NCI-H345 treated with DMSO at 0.1 percent for 48 hours (cell line): Measurements from ENCODE around the gene HCN4.

ENCODE experiments used
- DNase-seq: peaks from one replicate; lab custom pipeline; 2025; ENCODE audit not compliant: unreplicated experiment; lab: John Stamatoyannopoulos, UW

The HCN4 gene

GRCh38 chr15:73346735-73347312, 21.9 kb downstream of the HCN4 start:
- DNase-seq = no peak

DNA sequence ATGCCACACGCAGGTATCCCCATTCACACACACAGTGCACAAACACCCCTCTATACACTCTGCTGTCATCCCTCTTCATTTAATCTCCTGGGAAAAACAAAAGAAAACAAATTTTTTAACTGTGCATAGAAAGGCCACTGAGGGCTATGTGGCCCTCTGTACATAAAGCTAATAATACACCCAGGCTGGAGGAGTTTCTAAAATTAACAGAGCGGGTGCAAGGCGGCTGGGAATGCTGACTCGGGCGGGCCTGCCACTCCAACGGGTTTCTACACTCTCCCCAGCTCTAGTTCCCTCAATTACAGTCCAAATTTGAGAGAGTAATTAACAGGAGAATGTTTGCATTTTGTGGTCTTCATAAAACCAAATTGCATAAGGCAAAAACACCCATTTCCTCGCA, 23.1 kb downstream of the HCN4 start:
- DNase-seq = peak; percentile 93

- no peak for DNase-seq
Observed at GRCh38 chr15:73344056-73344455, 24.7 kb downstream of the HCN4 start.

GRCh38 chr15:73341886-73342600, 26.7 kb downstream of the HCN4 start:
- peak; percentile 35 for DNase-seq

- no peak for DNase-seq
Observed at GRCh38 chr15:73340502-73341192, 28.1 kb downstream of the HCN4 start.

DNA sequence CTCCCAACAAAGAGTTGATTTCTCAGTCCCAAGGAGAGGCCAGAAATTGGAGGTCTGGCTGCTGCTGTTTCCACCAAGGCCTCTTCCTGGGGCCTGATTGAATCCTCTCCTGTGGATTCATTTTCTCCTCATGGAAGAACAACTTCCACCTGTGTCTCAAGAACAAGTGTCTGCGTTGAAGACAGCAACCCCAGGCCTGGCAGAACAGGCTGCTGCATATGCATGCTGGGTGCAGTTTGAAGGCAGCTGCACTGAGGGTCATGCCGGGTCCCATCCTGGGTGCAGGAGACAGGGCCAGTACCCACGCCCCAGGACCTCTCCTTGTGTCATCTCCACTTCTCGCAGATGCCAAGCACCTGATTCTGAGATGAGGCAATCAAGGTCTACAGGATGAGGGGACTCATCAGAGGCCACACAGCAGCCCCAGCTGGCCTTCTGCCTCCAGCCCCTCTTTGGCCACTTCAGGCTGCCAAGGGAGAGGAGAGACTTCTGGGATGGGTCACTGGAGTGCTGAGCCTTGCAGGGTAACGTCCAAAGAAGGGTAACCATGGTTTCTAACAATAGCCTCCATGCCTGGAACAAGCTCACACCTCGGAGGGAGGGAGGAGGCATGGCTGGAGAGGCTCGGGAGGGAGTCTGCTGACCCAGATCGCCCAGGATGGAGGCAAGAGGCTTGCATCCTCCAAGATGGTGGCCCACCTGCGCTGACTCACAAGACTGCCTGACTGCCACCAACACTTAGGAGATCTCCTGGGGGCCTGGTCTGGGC, 30.0 kb downstream of the HCN4 start:
- no peak for DNase-seq

DNA sequence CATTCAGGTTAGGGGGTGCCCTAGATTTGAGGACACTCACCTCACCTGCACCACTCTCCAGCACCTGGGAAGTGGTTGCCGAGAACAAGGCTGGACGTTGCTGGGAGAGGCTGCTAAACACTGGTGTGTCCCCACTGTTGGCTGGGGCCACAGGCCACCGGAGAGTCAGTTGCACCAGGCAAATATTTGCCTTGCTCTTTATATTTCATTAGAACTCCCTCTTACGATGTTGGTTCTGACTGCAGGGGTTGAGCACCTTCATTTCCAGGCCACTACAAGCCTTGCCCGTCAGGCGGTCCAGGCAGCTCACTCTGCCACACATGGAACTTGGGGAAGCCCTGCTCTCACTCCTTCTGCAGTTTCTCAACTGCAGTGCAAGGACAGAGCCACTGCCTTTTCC, 30.7 kb downstream of the HCN4 start:
- no peak for DNase-seq

DNA sequence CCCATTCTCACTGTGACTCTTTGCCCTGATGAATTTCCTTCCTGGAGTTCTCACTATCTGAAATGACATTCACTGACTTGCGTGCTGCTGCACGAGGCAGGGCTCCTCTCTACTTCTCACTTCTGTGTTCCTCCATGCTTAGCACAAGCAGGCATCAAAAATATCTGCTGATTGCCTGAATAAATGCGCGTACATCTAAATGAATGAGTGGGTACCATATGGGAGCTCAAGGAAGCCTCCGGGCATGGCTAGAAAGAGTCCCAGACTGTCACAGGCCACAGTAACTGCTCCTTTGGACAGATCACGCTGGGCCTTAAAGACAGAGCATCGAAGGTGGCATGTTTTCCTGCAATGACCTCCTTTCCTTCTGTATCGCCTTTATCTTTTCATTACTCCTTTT, 31.6 kb downstream of the HCN4 start:
- no peak for DNase-seq

GRCh38 chr15:73336756-73337155, 32.0 kb downstream of the HCN4 start:
- DNase-seq = no peak

DNA sequence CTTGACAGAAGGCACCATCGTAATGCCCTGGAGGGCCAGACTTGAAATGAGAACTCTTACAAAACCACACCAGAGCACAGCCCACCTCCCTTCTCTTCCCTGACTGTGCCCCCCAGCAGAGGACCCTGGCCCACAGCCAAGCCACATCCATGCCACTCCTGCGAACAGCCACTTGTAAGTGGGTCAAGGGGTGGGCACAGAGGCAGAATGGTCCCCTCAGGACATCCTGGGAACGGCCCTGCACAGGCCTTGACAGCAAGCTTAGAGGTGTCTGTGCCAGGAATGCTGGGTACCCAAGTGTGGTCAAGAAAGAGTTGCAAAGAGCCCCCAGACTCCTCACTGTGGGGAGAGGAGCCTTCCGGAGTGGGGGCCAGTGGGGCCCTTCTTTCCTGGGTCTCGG, 33.3 kb downstream of the HCN4 start:
- no peak for DNase-seq

- DNase-seq = no peak
Observed at GRCh38 chr15:73335026-73335425, 33.7 kb downstream of the HCN4 start.

DNA sequence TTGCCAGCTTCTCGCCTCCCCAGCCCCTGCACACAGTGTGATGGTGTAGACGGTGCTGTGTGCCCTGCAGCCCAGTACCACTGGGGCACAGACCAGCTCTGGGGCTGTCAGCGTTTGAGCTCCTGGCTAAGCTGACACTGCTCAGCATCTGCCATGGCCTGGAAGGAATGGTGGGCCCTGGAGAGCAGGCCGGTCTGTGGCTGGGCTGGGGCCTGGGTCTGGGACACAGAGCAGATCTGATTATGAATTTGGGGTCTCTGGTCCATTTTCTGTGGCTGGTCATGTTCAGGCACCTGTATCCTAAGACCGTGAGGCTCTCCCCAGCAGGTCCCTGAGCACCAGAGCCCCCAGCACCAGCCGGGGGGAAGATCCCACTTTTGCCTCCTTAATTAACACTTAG, 34.7 kb downstream of the HCN4 start:
- no peak for DNase-seq

- DNase-seq = no peak
Observed at GRCh38 chr15:73333001-73333400, 35.8 kb downstream of the HCN4 start.

DNA sequence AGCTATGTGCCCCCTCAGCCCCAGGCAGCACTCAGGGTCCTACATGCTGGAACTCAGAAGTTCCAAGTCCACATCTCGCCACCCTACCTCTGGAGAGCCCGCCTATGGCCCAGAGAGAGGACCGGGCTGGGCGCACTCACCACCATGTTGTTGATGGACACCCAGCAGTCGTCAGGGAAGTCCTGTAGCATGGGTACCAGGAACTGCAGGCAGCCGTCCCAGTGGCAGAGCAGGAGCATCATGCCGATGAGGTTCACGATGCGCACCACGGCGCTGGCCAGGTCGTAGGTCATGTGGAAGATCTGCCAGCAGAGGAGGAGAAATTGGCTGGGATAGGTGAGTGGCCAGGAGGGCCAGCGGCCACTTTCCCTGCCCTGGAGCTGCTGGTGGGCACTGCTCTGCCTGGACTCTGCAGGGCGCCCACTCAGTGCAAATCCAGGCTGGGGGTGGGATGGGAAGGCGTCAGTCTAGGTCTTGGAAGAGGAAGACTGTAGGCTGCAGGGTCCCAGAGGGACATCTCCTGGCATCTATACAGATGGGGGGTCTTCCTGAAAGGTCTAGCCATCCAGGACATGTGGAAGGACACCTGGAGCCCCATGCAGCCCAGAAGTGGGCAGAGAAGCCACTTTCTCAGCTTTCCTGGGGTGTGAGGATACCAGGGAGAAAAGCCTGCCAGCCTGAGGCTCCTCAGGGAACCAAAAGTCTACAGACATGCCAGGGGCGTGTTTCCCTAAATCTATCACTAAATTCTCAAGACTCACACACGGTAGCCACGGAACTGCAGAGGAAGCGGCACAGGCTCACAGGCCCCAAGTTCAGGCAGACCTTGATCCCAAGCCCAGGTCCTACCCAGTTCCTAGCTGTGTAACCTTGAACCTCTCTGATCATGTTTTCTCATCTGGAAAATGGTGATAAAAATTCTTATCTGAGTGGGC, 36.5 kb downstream of the HCN4 start:
- no peak for DNase-seq

DNA sequence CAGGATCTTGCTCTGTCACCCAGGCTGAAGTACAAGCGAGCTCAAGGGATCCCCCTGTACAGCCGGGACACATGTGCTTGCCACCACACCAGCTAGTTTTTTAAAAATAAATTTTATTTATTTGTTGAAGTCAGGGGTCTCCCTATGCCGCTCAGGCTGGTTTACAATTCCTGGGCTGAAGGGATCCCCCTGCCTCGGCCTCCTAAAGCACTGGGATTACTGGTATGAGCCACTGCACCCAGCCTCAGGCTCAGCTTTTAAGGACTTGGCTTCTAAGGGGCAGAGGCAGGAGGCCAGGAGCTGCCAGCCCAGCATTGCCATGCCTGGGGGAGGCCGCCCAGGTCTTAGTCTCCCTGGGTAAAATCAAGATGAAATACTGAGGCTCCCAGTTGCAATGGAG, 37.3 kb downstream of the HCN4 start:
- DNase-seq = no peak

- DNase-seq = no peak
Observed at GRCh38 chr15:73330206-73331051, 38.3 kb downstream of the HCN4 start.

DNA sequence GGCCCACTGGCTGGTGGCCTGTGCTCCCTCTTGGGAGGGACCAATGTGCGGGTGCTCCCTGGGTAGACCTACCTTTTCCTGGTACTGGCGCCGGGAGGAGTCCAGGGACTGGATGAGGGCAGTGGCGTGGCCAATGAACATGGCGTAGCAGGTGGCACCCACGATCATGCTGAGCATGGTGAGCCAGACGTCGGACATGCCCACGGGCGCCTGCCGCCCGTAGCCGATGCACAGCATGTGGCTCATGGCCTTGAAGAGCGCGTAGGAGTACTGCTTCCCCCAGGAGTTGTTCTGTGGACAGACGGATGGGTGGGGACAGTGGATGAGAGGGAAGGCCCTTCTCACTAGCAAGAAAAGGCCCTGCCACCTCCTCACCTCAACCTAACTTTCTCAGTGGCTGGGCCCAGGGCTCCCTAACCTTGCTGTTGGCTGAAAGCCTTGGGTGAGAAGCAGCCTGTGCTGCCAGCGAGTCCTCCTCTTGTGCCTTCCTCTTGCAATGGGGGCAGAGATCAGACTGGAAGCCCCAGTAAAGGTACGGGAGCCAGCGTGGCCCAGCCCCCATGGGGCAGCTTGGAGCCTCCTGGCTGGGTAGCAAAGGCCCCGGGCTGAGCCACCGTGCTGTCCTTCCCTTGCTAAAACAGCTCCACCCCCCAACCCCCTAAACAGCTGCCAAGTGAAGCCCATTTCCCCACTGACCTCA, 39.1 kb downstream of the HCN4 start:
- no peak for DNase-seq

- no peak for DNase-seq
Observed at GRCh38 chr15:73328981-73329380, 39.8 kb downstream of the HCN4 start.

DNA sequence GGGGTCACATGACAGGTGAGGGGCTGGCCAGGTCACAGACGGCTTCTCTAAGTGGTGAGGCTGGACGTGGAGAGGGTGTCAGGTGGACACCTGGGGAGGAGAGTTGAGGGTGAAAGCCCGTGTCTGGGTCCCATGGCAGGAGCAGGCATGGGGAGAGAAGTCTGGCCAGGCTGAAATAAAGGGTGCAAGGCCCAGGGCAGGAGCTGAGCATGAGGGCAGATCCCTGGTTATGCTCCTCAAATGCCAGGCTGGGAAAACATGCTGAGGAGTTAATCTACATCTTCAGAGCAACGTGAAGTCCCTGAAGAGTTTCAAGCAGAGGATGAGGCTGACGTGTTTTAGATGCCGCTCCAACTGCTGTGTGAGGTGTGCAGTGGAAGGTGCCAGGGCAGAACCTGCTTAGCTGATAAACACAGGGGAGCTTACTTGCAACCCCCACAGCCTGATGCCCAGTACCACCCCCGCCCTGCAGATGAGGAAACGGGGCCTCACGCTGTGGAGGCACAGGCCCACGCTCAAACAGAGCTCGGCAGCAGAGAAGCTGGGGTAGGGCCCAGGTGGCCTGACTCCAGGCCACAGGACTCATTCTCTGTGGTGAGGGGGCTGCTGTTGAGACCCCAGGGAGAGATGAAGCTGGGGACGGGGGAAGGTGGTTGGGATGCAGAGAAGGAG, 40.5 kb downstream of the HCN4 start:
- no peak for DNase-seq
